Measurements from ENCODE around the gene BLTP3B. TPM values are rescaled to one million over a fixed set of nuclear protein-coding genes. Genes with fewer than 3 reads are reported as not detected.
A peak's percentile ranks its signal among the peaks of the same experiment; 100 is the strongest.

The BLTP3B gene
- total and polyA plus RNA-seq, 2 of the 13 experiments (the other 11 are each of a cell fraction or from before 2014, with no cell fraction given): 15.6 to 24.4 TPM

DNA sequence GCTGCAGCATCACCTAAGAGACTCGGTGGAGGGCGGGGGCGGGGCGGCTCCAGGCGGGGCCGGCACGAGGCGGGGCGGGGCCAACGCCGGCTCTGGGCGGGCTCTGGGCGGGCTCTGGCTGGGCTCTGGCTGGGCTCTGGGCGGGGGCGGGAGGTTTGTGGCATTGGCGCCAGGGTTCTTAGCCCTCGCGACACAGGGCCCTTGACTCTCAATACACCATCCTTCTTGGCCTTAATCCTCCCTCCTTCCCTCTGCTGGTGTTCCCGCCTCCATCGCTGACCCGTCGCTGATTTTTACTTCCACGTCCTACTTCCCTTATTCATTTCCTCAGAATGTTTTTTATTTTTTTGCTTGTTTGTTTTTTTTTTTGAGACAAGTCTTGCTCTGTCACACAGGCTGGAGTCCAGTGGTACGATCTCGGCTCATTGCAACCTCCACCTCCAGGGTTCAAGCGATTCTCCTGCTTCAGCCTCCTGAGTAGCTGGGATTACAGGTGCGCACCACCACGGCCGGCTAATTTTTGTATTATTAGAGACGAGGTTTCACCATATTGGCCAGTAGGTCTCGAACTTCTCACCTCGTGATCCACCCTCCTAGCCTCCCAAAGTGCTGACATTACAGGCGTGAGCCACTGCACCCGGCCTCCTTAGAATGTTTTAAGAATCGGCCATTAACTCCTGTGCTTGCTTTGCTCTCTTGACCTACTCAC lies at the start of gene BLTP3B (continued):
- peak; percentile 7 for TF ChIP-seq ZNF407 (CRISPR knock-in tag; IDR thresholded peaks at IDR 0.05; ENCODE audit: not compliant biosample characterization)
- TF ChIP-seq ZMYM3 (CRISPR knock-in tag; IDR thresholded peaks at IDR 0.05): peak; percentile 41; the same call in 1 of the 2 replicates
- peak; percentile 40; the same call in 1 of the 2 replicates for TF ChIP-seq POLR2AphosphoS5 (IDR thresholded peaks at IDR 0.05; ENCODE audit: low read depth, low read length)
- TF ChIP-seq ZNF660 (CRISPR knock-in tag; IDR thresholded peaks at IDR 0.05; ENCODE audit: borderline replicate concordance, low read depth): no peak
- TF ChIP-seq, protein P1, sequence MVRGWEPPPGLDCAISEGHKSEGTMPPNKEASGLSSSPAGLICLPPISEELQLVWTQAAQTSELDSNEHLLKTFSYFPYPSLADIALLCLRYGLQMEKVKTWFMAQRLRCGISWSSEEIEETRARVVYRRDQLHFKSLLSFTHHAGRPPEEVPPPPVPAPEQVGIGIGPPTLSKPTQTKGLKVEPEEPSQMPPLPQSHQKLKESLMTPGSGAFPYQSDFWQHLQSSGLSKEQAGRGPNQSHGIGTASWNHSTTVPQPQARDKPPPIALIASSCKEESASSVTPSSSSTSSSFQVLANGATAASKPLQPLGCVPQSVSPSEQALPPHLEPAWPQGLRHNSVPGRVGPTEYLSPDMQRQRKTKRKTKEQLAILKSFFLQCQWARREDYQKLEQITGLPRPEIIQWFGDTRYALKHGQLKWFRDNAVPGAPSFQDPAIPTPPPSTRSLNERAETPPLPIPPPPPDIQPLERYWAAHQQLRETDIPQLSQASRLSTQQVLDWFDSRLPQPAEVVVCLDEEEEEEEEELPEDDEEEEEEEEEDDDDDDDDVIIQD (CRISPR knock-in tag; IDR thresholded peaks at IDR 0.05; ENCODE audit: low read depth): no peak
- peak; percentile 27; the same call in 1 of the 2 replicates for TF ChIP-seq BHLHE40 (IDR thresholded peaks at IDR 0.05; ENCODE audit: low read length)
- no peak for TF ChIP-seq CHD2 (IDR thresholded peaks at IDR 0.05; ENCODE audit: low read depth, low read length)
- TF ChIP-seq FIP1L1 (IDR thresholded peaks at IDR 0.05; ENCODE audit: borderline replicate concordance, insufficient read depth, low read depth, low read length): no peak
- peak; percentile 48; the same call in 1 of the 2 replicates for TF ChIP-seq ZNF770 (CRISPR knock-in tag; IDR thresholded peaks at IDR 0.05)
- TF ChIP-seq ZNF713 (CRISPR knock-in tag; IDR thresholded peaks at IDR 0.05): no peak
- TF ChIP-seq PATZ1 (CRISPR knock-in tag; IDR thresholded peaks at IDR 0.05): no peak
- no peak for TF ChIP-seq RXRB (CRISPR knock-in tag; IDR thresholded peaks at IDR 0.05; ENCODE audit: borderline replicate concordance)

Data from HepG2 (cell line).